Activated CD4-positive, alpha-beta T cell treated with anti-CD3 and anti-CD28 coated beads for 36 hours (primary cell): Measurements from ENCODE around the gene OGA. TPM values are rescaled to one million over a fixed set of nuclear protein-coding genes. Genes with fewer than 3 reads are reported as not detected.

Source experiments
- ATAC-seq: fragments of 200-7000 bp; cut with Tn5 transposase; one replicate; pipeline ENCODE4 v1.10.0; 2021; ENCODE audit warnings: mild to moderate bottlenecking, moderate library complexity
- CTCF ChIA-PET: fragments of 350-600 bp; sonication (Branson Sonifier 250); formaldehyde crosslinking; loops from one replicate; lab custom pipeline; 2021; ENCODE audit warnings: antibody characterized with exemption; lab: Charles Lee
- POLR2A ChIA-PET: fragments of 350-600 bp; sonication (Branson Sonifier 250); formaldehyde crosslinking; loops from one replicate; lab custom pipeline; 2021; ENCODE audit warnings: antibody characterized with exemption, inconsistent platforms; lab: Charles Lee
- DNase-seq: peaks from one replicate; pipeline ENCODE4 v3.0.0-alpha.2; 2020
- H3K27ac Mint-ChIP-seq: one replicate; pipeline ENCODE4 v1.8.0; 2021; ENCODE audit warnings: mixed read lengths
- H3K27me3 Mint-ChIP-seq: one replicate; pipeline ENCODE4 v1.8.0; 2021; ENCODE audit warnings: mixed read lengths
- H3K36me3 Mint-ChIP-seq: one replicate; pipeline ENCODE4 v1.8.0; 2021; ENCODE audit warnings: low read depth, mixed read lengths
- H3K4me1 Mint-ChIP-seq: one replicate; pipeline ENCODE4 v1.8.0; 2021; ENCODE audit warnings: mixed read lengths
- H3K4me3 Mint-ChIP-seq: one replicate; pipeline ENCODE4 v1.8.0; 2021; ENCODE audit warnings: mild to moderate bottlenecking, moderate library complexity, mixed read lengths
- H3K9me3 Mint-ChIP-seq: one replicate; pipeline ENCODE4 v1.8.0; 2021; ENCODE audit warnings: low read depth, mixed read lengths
- intact Hi-C, 2 experiments: fragments of 100-400 bp; cut with DNase I in 1 of 2; cut with micrococcal nuclease in 1 of 2; formaldehyde crosslinking; loops; one replicate each; pipeline versions ENCODE4 v1.14.2 to v1.15.1; 2022 to 2024; cut with DNase I, micrococcal nuclease
- total RNA-seq, 2 experiments: library from RNA; stranded (reverse); gene quantifications; one replicate each; pipeline ENCODE4 v1.2.3, GENCODE V29; 2021

The OGA gene
- total RNA-seq, 2 experiments from 2014 or later, result 113 to 124 TPM

DNA sequence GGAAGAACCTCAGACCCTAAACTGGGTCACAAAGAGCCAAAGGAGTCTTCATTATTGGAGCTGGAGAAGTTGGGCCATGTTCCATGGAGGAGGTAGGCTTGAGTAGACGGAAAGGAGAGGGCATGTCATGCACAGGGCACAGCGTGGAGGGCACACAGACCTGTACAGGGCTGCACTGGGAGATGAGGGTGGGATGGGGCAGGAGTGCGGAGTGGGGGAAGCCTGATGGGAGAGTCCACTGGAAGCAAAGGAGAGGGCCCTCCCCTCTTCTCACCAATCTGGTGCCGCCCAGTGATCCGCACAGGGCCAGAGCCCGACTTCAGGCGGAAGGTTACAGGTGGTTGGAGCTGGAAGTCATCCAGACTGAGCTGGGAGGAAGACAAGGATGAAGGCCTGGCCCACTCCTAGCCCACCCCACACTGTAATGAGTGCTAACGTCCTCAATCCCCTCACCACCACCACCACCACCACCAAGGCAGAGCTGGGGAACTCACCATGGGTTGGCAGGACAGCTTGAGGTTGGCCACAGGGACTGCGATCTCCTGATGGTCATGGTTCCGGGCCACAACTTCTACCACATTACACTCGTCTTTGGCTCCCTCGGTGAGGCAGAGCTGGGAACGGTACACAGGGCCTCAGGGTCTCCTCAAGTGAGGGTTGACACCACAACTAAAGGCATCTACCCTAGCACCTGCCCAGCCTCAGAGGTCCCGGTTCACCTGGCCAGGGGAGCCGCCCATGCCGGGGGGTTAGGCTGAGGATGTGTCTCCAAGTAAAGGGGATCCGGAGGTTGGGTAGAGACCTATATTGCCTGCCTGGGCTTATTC is 36.0 kb downstream of the OGA start:
- Mint-ChIP-seq H3K9me3 (no peaks in the 10 kb centered on the region), H3K4me1 (peaks cover 55% of the 10 kb centered on the region), H3K36me3 (peaks cover 56% of the 10 kb centered on the region), H3K27ac (peak overlapping the region; percentile 97), H3K27me3 (peaks cover 15% of the 10 kb centered on the region), H3K4me3 (peak overlapping the region; percentile 94)
- DNase-seq (no peak), ATAC-seq (no peak)
- ChIA-PET CTCF (interaction anchor here (0.6 to 5.0 kb wide), 20 partner anchors 10 to 228 kb away, joined by 3 to 43 read pairs (median 8); no protein-coding TSS in a partner anchor), POLR2A (no interaction called here)
- intact Hi-C loops, result loop anchor here (1.0 to 10.0 kb wide), 10 partner anchors 50 to 1247 kb away; partner anchors contain the start of genes DPCD (in 1 of the 2), FBXW4 (in 1 of the 2), HIF1AN (in 1 of the 2) and KAZALD1 (in 1 of the 2)

DNA sequence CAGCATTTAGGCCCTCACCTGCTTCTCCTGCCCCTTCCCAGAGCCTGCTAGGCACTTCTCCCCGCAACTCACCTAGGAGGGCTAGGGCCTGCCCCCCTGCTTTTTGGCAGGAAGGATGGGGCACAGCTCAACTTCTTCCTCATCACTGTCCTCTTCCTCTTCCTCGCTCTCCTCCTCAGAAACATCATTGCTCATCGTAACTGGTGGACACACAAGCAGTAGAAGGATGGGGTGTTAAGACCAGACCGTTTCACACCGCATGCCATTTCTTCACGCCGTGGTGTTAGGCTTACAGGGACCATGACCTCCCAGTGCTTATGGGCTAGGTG is 36.6 kb downstream of the OGA start:
- POLR2A ChIA-PET, result interaction anchor here (1.3 kb wide), 2 partner anchors 164 to 179 kb away, joined by 3 to 6 read pairs; no protein-coding TSS in a partner anchor
- Mint-ChIP-seq H3K27me3 (peaks cover 19% of the 10 kb centered on the region), H3K27ac (peak overlapping the region; percentile 15), H3K36me3 (peaks cover 53% of the 10 kb centered on the region), H3K9me3 (no peaks in the 10 kb centered on the region), H3K4me3 (peak overlapping the region; percentile 94), H3K4me1 (peaks cover 57% of the 10 kb centered on the region)
- DNase-seq, result no peak
- CTCF ChIA-PET, result interaction anchor here (0.6 to 5.0 kb wide), 39 partner anchors 8 to 567 kb away, joined by 3 to 43 read pairs (median 4); partner anchors contain the start of gene OGA
- intact Hi-C loops, result loop anchor here (1.0 to 10.0 kb wide), 8 partner anchors 51 to 1247 kb away; partner anchors contain the start of genes DPCD (in 1 of the 2), FBXW4 (in 1 of the 2), HIF1AN (in 1 of the 2) and POLL (in 1 of the 2)
- ATAC-seq, result no peak

- CTCF ChIA-PET, result interaction anchor here (0.5 to 5.0 kb wide), 44 partner anchors 8 to 831 kb away, joined by 3 to 43 read pairs (median 3); partner anchors contain the start of gene OGA
- peak overlapping the region; percentile 94 for H3K4me3 Mint-ChIP-seq
Observed at GRCh38 chr10:101780818-101781654, 37.2 kb downstream of the OGA start.

DNA sequence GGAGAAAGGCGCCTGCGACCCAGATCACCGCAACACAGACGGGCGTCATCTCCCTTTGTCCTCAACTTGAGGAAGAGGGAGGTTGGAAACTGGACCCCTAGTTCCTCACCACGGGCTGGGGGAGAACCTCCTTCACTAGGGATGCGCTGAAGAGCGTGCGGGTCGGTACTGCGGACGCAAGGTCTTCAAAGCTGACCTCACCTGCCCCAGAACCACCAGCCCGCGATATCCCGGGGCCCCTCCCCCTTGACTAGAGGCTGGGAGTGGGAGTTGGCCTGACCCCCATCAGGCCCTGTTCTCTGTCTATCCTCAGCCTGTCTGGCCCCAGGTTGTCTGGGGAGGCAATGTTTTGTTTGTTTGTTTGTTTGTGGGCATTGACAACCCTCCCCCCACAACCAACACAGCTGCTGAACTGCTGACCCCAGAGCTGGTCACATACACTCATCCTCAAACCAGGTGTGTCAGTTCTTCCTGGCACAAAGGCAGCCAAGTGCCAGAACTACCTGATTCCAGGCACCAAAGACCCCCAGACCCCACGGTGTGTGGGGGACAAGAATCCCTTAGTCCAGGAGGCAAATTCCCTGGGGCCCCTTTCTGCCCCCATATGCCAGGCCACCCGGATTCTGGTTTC is 37.9 kb downstream of the OGA start:
- Mint-ChIP-seq H3K4me1 (peaks cover 54% of the 10 kb centered on the region), H3K27me3 (peaks cover 20% of the 10 kb centered on the region), H3K27ac (no peak overlapping the region), H3K9me3 (no peaks in the 10 kb centered on the region), H3K4me3 (peak overlapping the region; percentile 59), H3K36me3 (peaks cover 45% of the 10 kb centered on the region)
- DNase-seq (peak; percentile 17), ATAC-seq (no peak)
- intact Hi-C loops, result loop anchor here (1.0 to 10.0 kb wide), 8 partner anchors 52 to 1246 kb away; partner anchors contain the start of genes FBXW4 (in 2 of the 2), DPCD (in 1 of the 2), HIF1AN (in 1 of the 2) and POLL (in 1 of the 2)
- ChIA-PET POLR2A (interaction anchor here (1.3 kb wide), 2 partner anchors 163 to 177 kb away, joined by 3 to 6 read pairs; no protein-coding TSS in a partner anchor), CTCF (interaction anchor here (0.5 to 5.0 kb wide), 17 partner anchors 8 to 230 kb away, joined by 3 to 43 read pairs (median 8); partner anchors contain the start of genes DPCD, OGA and POLL)

More at GRCh38 chr10:101780818-101781654, 37.2 kb downstream of the OGA start:
- Mint-ChIP-seq H3K27ac (no peak overlapping the region), H3K36me3 (peaks cover 49% of the 10 kb centered on the region), H3K9me3 (no peaks in the 10 kb centered on the region), H3K4me1 (peaks cover 57% of the 10 kb centered on the region), H3K27me3 (peaks cover 20% of the 10 kb centered on the region)
- intact Hi-C loops, result loop anchor here (1.0 to 10.0 kb wide), 9 partner anchors 51 to 1246 kb away; partner anchors contain the start of genes FBXW4 (in 2 of the 2), DPCD (in 1 of the 2), HIF1AN (in 1 of the 2) and POLL (in 1 of the 2)
- DNase-seq (peak; percentile 86), ATAC-seq (peak; percentile 61)
- POLR2A ChIA-PET, result interaction anchor here (1.3 kb wide), 2 partner anchors 164 to 178 kb away, joined by 3 to 6 read pairs; no protein-coding TSS in a partner anchor

DNA sequence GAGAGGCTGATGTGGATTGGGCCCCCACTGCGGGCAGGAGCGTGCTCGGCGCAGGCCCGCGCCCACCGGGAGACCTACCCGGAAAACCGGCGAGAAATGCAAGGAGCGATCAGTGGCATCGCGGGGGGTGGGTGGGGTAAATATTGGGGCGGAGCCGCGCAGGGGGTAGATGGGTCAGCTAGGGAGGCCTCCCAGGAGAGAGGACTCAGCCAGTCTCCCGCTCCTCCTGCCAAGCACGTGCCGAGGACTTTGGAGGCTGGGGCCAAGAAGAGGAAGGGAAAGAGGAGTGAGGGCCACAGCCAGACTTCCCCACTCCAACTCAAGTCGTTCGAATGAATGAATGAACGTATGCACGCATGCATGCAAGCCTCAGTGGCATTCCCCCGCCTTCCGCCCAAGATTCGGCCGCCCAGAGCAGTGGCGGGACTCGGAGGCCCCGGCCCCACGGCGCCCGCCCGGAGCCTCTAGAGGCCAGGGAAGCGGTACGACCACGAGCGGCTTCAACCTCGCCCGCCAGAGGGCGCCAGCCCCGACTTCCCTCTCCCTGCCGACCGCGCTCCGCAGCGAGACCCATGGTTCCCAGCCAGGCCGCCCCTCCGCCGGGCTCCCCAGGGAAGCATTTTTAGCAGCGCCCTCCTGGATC is 38.6 kb downstream of the OGA start:
- ChIA-PET POLR2A (no interaction called here), CTCF (interaction anchor here (0.7 to 5.0 kb wide), 9 partner anchors 7 to 1539 kb away, joined by 3 to 43 read pairs (median 8); partner anchors contain the start of genes DPCD, OGA and POLL)
- Mint-ChIP-seq H3K4me1 (peaks cover 51% of the 10 kb centered on the region), H3K36me3 (peaks cover 39% of the 10 kb centered on the region), H3K27ac (no peak overlapping the region), H3K27me3 (peaks cover 22% of the 10 kb centered on the region), H3K9me3 (no peaks in the 10 kb centered on the region), H3K4me3 (peak overlapping the region; percentile 59)
- DNase-seq, result peak; percentile 93
- ATAC-seq, result peak; percentile 51
- intact Hi-C loops, result loop anchor here (1.0 to 10.0 kb wide), 10 partner anchors 53 to 1245 kb away; partner anchors contain the start of genes FBXW4 (in 2 of the 2), DPCD (in 1 of the 2), HIF1AN (in 1 of the 2) and POLL (in 1 of the 2)

DNA sequence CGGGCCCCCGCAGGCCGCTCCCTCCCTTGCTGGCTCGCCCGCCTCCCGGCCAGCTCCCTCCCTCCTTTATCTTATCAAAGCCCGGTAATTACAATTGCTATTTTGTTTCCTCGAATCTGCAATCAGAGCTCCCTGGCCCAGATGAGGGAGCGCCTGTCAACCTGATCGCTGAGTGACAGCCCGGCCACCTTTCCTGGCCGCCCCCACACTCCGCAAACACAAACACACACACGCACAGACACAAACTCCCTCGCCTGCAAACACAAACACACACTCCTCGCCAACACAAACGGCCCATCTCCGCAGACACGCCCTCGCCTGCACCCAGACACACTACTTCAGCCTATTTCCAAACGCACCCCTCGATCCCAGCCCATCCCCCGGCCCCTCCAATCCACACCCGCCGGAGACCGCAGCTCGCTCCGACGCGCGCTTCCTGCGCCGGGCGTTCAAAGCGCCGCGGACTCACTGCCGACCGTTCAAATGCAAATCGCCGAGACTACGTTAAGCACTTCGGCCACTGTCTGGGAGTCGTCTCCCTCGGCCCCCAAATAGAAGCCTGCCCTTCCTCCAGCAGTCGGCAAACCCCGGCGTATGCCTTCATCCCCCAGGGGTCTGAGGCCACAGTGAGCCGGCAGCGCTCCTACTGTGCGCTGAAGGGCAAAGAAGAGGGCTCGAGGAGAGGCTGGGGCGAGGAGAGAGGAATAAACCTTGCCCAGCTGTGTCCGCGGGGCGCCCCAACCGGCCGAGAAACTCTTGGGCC is 39.3 kb downstream of the OGA start:
- H3K9me3 Mint-ChIP-seq, result no peaks in the 10 kb centered on the region
- POLR2A ChIA-PET, result no interaction called here
- H3K36me3 Mint-ChIP-seq, result peaks cover 35% of the 10 kb centered on the region
- H3K4me3 Mint-ChIP-seq, result peak overlapping the region; percentile 59
- intact Hi-C loops, result loop anchor here in 1 of 2 experiments (1.0 to 5.0 kb wide), 2 partner anchors 482 to 565 kb away; no protein-coding TSS in a partner anchor
- peaks cover 29% of the 10 kb centered on the region for H3K27me3 Mint-ChIP-seq
- ATAC-seq, result no peak
- peak; percentile 53 for DNase-seq
- no peak overlapping the region for H3K27ac Mint-ChIP-seq
- H3K4me1 Mint-ChIP-seq, result peaks cover 46% of the 10 kb centered on the region
- CTCF ChIA-PET, result interaction anchor here (0.7 to 1.5 kb wide), 7 partner anchors 109 to 1538 kb away, joined by 3 to 8 read pairs (median 4); partner anchors contain the start of genes DPCD and POLL

DNA sequence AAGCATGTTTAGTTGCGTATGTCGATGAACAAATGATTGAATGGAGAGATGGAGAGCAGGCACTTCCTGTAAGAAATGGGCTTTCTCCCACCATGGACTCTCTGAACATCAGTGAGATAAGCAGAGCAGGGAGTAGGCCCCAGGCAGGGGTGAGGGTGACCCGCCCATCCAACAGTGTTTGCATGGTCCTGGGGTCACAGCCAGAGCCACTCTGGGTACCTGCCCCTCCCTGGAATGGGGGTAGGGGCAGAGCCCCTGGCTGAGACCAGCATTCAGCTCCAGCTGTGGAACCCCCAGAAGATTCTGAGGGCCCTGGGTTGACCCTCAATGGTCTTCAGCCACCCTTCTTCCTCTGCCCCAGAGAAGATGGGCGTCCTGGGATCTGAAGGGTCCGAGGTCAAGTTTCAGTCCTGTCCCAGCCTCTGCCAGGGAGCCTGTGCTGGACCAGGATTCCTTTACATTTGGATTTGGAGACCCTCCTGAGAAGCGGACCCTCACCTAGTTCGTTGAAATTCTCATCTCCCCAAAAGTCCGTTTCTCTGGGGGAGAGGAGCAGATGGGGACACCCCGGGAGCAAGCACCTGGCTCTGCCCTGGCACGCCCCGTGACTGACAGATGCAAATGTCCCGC is 40.0 kb downstream of the OGA start:
- ChIA-PET CTCF (interaction anchor here (0.6 to 1.3 kb wide), 5 partner anchors 33 to 544 kb away, joined by 3 to 8 read pairs (median 4); no protein-coding TSS in a partner anchor), POLR2A (no interaction called here)
- ATAC-seq (no peak), DNase-seq (no peak)
- intact Hi-C loops, result loop anchor here in 1 of 2 experiments (5.0 kb wide), 1 partner anchor 481 kb away; no protein-coding TSS in a partner anchor
- H3K9me3 Mint-ChIP-seq, result no peaks in the 10 kb centered on the region
- peaks cover 36% of the 10 kb centered on the region for H3K27me3 Mint-ChIP-seq
- H3K36me3 Mint-ChIP-seq, result peaks cover 33% of the 10 kb centered on the region
- peaks cover 44% of the 10 kb centered on the region for H3K4me1 Mint-ChIP-seq
- H3K27ac Mint-ChIP-seq, result no peak overlapping the region
- peak overlapping the region; percentile 59 for H3K4me3 Mint-ChIP-seq

DNA sequence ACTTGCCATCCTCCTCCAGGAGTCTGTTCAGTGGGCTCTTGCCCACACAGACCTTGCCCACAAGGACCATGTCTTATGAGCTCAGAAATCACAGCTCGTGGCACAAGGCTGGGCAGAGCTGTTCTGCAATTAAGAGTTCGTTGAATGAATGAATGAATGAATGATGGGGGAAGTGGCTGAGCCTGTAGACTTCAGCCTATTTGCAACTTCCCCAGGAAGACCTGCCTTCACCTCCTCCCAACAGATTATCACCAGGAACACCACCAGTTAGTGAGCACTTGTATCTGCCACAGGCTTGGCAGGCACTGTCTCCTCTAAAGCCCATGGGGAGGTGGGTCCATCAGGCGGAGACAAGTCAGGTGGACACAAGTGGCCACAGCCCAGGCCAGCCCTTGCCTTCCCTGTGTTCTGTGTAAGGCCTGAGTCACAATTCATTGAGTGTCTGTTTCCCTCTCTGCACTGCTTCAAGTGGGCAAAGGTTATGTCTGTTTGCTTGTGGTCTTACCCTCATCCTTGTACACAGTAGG is 40.6 kb downstream of the OGA start:
- ATAC-seq (no peak), DNase-seq (no peak)
- POLR2A ChIA-PET, result no interaction called here
- H3K36me3 Mint-ChIP-seq, result peaks cover 31% of the 10 kb centered on the region
- H3K4me1 Mint-ChIP-seq, result peaks cover 42% of the 10 kb centered on the region
- CTCF ChIA-PET, result interaction anchor here (0.6 to 1.3 kb wide), 3 partner anchors 32 to 563 kb away, joined by 3 to 4 read pairs (median 4); no protein-coding TSS in a partner anchor
- no peak overlapping the region for H3K27ac Mint-ChIP-seq
- peaks cover 42% of the 10 kb centered on the region for H3K27me3 Mint-ChIP-seq
- intact Hi-C loops, result loop anchor here in 1 of 2 experiments (5.0 kb wide), 1 partner anchor 480 kb away; no protein-coding TSS in a partner anchor
- H3K4me3 Mint-ChIP-seq, result no peak overlapping the region
- H3K9me3 Mint-ChIP-seq, result no peaks in the 10 kb centered on the region
